Measurements from ENCODE around the gene STAG3. TPM values are rescaled to one million over a fixed set of nuclear protein-coding genes. Genes with fewer than 3 reads are reported as not detected.

STAG3 gene
- total and polyA plus RNA-seq, 9 of the 15 experiments (the other 6 are each of a cell fraction or from before 2014, with no cell fraction given), result 0.54 to 2.5 (median 1.7) TPM

DNA sequence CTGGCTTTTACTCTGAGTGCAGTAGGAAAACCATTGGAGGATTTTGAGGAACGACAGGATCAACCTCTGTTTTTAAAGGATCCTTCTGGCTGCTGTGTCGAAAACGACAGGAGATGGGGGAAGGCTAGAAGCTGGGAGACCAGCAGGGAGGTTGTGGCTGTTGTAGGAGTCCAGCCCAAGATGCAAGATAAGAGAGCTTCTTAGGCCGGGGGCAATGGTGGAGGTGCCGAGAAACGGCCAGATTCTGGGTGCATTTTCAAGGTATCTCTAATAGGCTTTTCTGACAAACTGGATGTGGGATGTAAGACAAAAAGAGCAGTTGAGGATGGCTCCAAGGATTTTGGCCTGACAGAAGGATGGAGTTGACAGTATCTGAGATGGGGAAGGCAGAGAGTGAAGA, 31.8 kb downstream of the STAG3 start (continued):
- peak in 1 of 2 experiments; percentile 42; a peak in 1 of 4 replicates for TF ChIP-seq RCOR1 (IDR thresholded peaks at IDR 0.05; ENCODE audit: borderline replicate concordance in 1 of 2, low read depth in 2 of 2, low read length in 2 of 2)
- peak; percentile 23; the same call in 1 of the 2 replicates for TF ChIP-seq CTBP1 (IDR thresholded peaks at IDR 0.05; ENCODE audit: borderline replicate concordance)
- TF ChIP-seq, protein P1, sequence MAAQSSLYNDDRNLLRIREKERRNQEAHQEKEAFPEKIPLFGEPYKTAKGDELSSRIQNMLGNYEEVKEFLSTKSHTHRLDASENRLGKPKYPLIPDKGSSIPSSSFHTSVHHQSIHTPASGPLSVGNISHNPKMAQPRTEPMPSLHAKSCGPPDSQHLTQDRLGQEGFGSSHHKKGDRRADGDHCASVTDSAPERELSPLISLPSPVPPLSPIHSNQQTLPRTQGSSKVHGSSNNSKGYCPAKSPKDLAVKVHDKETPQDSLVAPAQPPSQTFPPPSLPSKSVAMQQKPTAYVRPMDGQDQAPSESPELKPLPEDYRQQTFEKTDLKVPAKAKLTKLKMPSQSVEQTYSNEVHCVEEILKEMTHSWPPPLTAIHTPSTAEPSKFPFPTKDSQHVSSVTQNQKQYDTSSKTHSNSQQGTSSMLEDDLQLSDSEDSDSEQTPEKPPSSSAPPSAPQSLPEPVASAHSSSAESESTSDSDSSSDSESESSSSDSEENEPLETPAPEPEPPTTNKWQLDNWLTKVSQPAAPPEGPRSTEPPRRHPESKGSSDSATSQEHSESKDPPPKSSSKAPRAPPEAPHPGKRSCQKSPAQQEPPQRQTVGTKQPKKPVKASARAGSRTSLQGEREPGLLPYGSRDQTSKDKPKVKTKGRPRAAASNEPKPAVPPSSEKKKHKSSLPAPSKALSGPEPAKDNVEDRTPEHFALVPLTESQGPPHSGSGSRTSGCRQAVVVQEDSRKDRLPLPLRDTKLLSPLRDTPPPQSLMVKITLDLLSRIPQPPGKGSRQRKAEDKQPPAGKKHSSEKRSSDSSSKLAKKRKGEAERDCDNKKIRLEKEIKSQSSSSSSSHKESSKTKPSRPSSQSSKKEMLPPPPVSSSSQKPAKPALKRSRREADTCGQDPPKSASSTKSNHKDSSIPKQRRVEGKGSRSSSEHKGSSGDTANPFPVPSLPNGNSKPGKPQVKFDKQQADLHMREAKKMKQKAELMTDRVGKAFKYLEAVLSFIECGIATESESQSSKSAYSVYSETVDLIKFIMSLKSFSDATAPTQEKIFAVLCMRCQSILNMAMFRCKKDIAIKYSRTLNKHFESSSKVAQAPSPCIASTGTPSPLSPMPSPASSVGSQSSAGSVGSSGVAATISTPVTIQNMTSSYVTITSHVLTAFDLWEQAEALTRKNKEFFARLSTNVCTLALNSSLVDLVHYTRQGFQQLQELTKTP (IDR thresholded peaks at IDR 0.05; ENCODE audit: low read depth in 1 of 2, partially characterized antibody in 2 of 2), result no peak
- TF ChIP-seq U2AF1 (optimal IDR thresholded peaks at IDR 0.05; ENCODE audit: low read depth, low read length), result no peak
- TF ChIP-seq KAT2B (IDR thresholded peaks at IDR 0.05; ENCODE audit: low read depth, low read length), result no peak
- TF ChIP-seq HNRNPL (IDR thresholded peaks at IDR 0.05; ENCODE audit: low read depth, low read length), result no peak
- TF ChIP-seq ETV5 (CRISPR knock-in tag; IDR thresholded peaks at IDR 0.05; ENCODE audit: low read depth), result no peak
- TF ChIP-seq LARP7 (IDR thresholded peaks at IDR 0.05), result no peak
- no peak for TF ChIP-seq NFXL1 (CRISPR knock-in tag; IDR thresholded peaks at IDR 0.05)
- TF ChIP-seq TRIM24 (IDR thresholded peaks at IDR 0.05), result no peak
- TF ChIP-seq SP1 (CRISPR knock-in tag; IDR thresholded peaks at IDR 0.05), result no peak
- TF ChIP-seq TCF7L2 (IDR thresholded peaks at IDR 0.05; ENCODE audit: low read depth, low read length), result no peak

All from K562 (cell line).